WTC11 (cell line): ENCODE measurements around the gene FAM20C. TPM values are rescaled to one million over a fixed set of nuclear protein-coding genes. Genes with fewer than 3 reads are reported as not detected.

Experiments used
- ATAC-seq: fragments of 200-7000 bp; cut with Tn5 transposase; 2 replicates; pipeline ENCODE4 v1.10.0; 2021; ENCODE audit warnings: mild to moderate bottlenecking, moderate library complexity
- CTCF ChIA-PET: fragments of 300-600 bp; sonication (Branson Sonifier 250); formaldehyde crosslinking; loops from one replicate; lab custom pipeline; 2021; ENCODE audit warnings: antibody characterized with exemption; lab: Charles Lee
- POLR2A ChIA-PET: fragments of 350-600 bp; sonication (Branson Sonifier 250); formaldehyde crosslinking; loops from one replicate; lab custom pipeline; 2021; ENCODE audit warnings: antibody characterized with exemption; lab: Charles Lee
- DNase-seq: peaks from one replicate; pipeline ENCODE4 v3.0.0; 2021; ENCODE audit warnings: low spot score
- H3K27ac Mint-ChIP-seq: 2 replicates; pipeline ENCODE4 v1.8.0; 2021; ENCODE audit warnings: mixed read lengths
- H3K27me3 Mint-ChIP-seq: 2 replicates; pipeline ENCODE4 v1.8.0; 2021; ENCODE audit warnings: low read depth, mild to moderate bottlenecking, moderate library complexity, mixed read lengths
- H3K36me3 Mint-ChIP-seq: 2 replicates; pipeline ENCODE4 v1.8.0; 2021; ENCODE audit warnings: mixed read lengths
- H3K4me1 Mint-ChIP-seq: 2 replicates; pipeline ENCODE4 v1.8.0; 2022; ENCODE audit warnings: mixed read lengths
- H3K4me3 Mint-ChIP-seq: 2 replicates; pipeline ENCODE4 v1.8.0; 2021; ENCODE audit warnings: mild to moderate bottlenecking, moderate library complexity, mixed read lengths
- H3K9me3 Mint-ChIP-seq: 2 replicates; pipeline ENCODE4 v1.8.0; 2021; ENCODE audit warnings: mixed read lengths
- ATF2 ChIP-seq: sonication (generic); formaldehyde crosslinking; IDR thresholded peaks from 2 replicates; pipeline ENCODE4 v1.8.1; 2022; ENCODE audit warnings: low read depth, missing genetic modification reagents, borderline replicate concordance
- ATF3 ChIP-seq: sonication (generic); formaldehyde crosslinking; conservative IDR thresholded peaks from 2 replicates; pipeline ENCODE4 v1.8.1; 2022; ENCODE audit warnings: mild to moderate bottlenecking, missing genetic modification reagents
- ATF6 ChIP-seq: sonication (generic); formaldehyde crosslinking; IDR thresholded peaks from 2 replicates; pipeline ENCODE4 v1.8.1; 2023; ENCODE audit warnings: mild to moderate bottlenecking, missing genetic modification reagents
- E2F5 ChIP-seq: sonication (generic); formaldehyde crosslinking; IDR thresholded peaks from 2 replicates; pipeline ENCODE4 v1.8.1; 2022; ENCODE audit warnings: mild to moderate bottlenecking, moderate library complexity, missing genetic modification reagents
- ELF4 ChIP-seq: sonication (generic); formaldehyde crosslinking; IDR thresholded peaks from 2 replicates; pipeline ENCODE4 v1.8.1; 2022; ENCODE audit warnings: low read depth, mild to moderate bottlenecking, moderate library complexity, missing genetic modification reagents
- ETV6 ChIP-seq: sonication (generic); formaldehyde crosslinking; IDR thresholded peaks from 2 replicates; pipeline ENCODE4 v1.8.1; 2022; ENCODE audit warnings: mild to moderate bottlenecking, missing genetic modification reagents
- FOXK1 ChIP-seq: sonication (generic); formaldehyde crosslinking; IDR thresholded peaks from 2 replicates; pipeline ENCODE4 v1.8.0; 2022; ENCODE audit warnings: mild to moderate bottlenecking, moderate library complexity, missing genetic modification reagents
- GABPB1 ChIP-seq: sonication (generic); formaldehyde crosslinking; IDR thresholded peaks from 2 replicates; pipeline ENCODE4 v1.8.1; 2023; ENCODE audit warnings: mild to moderate bottlenecking, missing genetic modification reagents
- JUN ChIP-seq: sonication (generic); formaldehyde crosslinking; IDR thresholded peaks from 2 replicates; pipeline ENCODE4 v1.8.0; 2023; ENCODE audit warnings: mild to moderate bottlenecking, missing genetic modification reagents
- KAT7 ChIP-seq: sonication (generic); formaldehyde crosslinking; IDR thresholded peaks from 2 replicates; pipeline ENCODE4 v1.8.1; 2023; ENCODE audit warnings: missing genetic modification reagents, mild to moderate bottlenecking, borderline replicate concordance
- MYBL2 ChIP-seq: sonication (generic); formaldehyde crosslinking; IDR thresholded peaks from 2 replicates; pipeline ENCODE4 v1.8.1; 2023; ENCODE audit warnings: mild to moderate bottlenecking, moderate library complexity, missing genetic modification reagents
- NR2C2 ChIP-seq: sonication (generic); formaldehyde crosslinking; IDR thresholded peaks from 2 replicates; pipeline ENCODE4 v1.8.0; 2022; ENCODE audit warnings: mild to moderate bottlenecking, missing genetic modification reagents
- PRRX2 ChIP-seq: fragments of 250-450 bp; sonication (Bioruptor Pico); IDR thresholded peaks from 2 replicates; pipeline ENCODE4 v1.8.0; 2021; ENCODE audit warnings: mild to moderate bottlenecking
- SOX15 ChIP-seq: fragments of 250-450 bp; sonication (Bioruptor Pico); IDR thresholded peaks from 2 replicates; pipeline ENCODE4 v1.9.0; 2021; ENCODE audit warnings: mild to moderate bottlenecking
- TEAD4 ChIP-seq: sonication (generic); formaldehyde crosslinking; IDR thresholded peaks from 2 replicates; pipeline ENCODE4 v1.8.0; 2022; ENCODE audit warnings: mild to moderate bottlenecking, missing genetic modification reagents
- ZBTB43 ChIP-seq: sonication (generic); formaldehyde crosslinking; IDR thresholded peaks from 2 replicates; pipeline ENCODE4 v1.8.1; 2023; ENCODE audit warnings: mild to moderate bottlenecking, missing genetic modification reagents
- ZNF121 ChIP-seq: sonication (generic); formaldehyde crosslinking; IDR thresholded peaks from 2 replicates; pipeline ENCODE4 v1.8.0; 2023; ENCODE audit warnings: missing genetic modification reagents
- ZNF281 ChIP-seq: sonication (generic); formaldehyde crosslinking; IDR thresholded peaks from 2 replicates; pipeline ENCODE4 v1.8.0; 2023; ENCODE audit warnings: mild to moderate bottlenecking, missing genetic modification reagents
- ZNF396 ChIP-seq: fragments of 250-450 bp; sonication (Bioruptor Pico); IDR thresholded peaks from 2 replicates; pipeline ENCODE4 v1.8.0; 2021; ENCODE audit warnings: mild to moderate bottlenecking, moderate library complexity, borderline replicate concordance
- total RNA-seq: library from RNA; stranded (reverse); gene quantifications from 3 replicates; pipeline ENCODE4 v1.2.3, GENCODE V29; 2021

The FAM20C gene
- total RNA-seq, 1 experiment from 2014 or later: 64.9 TPM

- ATAC-seq (no peak), DNase-seq (no peak)
- no peaks in the 10 kb centered on the region for H3K27me3 Mint-ChIP-seq
- POLR2A ChIA-PET: no interaction called here
- no peaks in the 10 kb centered on the region for H3K4me1 Mint-ChIP-seq
- peaks cover 9% of the 10 kb centered on the region for H3K9me3 Mint-ChIP-seq
- TF ChIP-seq ATF2 (CRISPR knock-in tag) (no peak), ZBTB43 (CRISPR knock-in tag) (no peak), ZNF396 (CRISPR knock-in tag) (no peak), SOX15 (no peak), FOXK1 (CRISPR knock-in tag) (no peak), ATF3 (CRISPR knock-in tag) (no peak), MYBL2 (CRISPR knock-in tag) (no peak), JUN (CRISPR knock-in tag) (no peak), ELF4 (CRISPR knock-in tag) (no peak), GABPB1 (CRISPR knock-in tag) (no peak), NR2C2 (CRISPR knock-in tag) (no peak), PRRX2 (CRISPR knock-in tag) (no peak), ETV6 (no peak), E2F5 (CRISPR knock-in tag) (no peak), KAT7 (no peak), ZNF281 (CRISPR knock-in tag) (no peak), ZNF121 (CRISPR knock-in tag) (no peak), TEAD4 (CRISPR knock-in tag) (no peak), ATF6 (CRISPR knock-in tag) (no peak)
- no peak overlapping the region for H3K27ac Mint-ChIP-seq
- H3K4me3 Mint-ChIP-seq: no peak overlapping the region
- H3K36me3 Mint-ChIP-seq: peaks cover 3% of the 10 kb centered on the region; the same call in 1 of the 2 replicates
- CTCF ChIA-PET: no interaction called here
Observed at GRCh38 chr7:300546-301290, 108.3 kb downstream of the FAM20C start.
